ENCODE data around the gene LCP2.

LCP2 gene

GRCh38 chr5:170270293-170271069 is 27.1 kb downstream of the LCP2 start:
- no peaks in the 10 kb centered on the region for H3K36me3 ChIP-seq
- H3K4me1 ChIP-seq: no peaks in the 10 kb centered on the region
- no peak overlapping the region for H3K4me3 ChIP-seq (ENCODE audit: low read depth, low read length)
- H3K27me3 ChIP-seq: peaks cover 23% of the 10 kb centered on the region
- DNase-seq: no peak
- no peaks in the 10 kb centered on the region for H3K9me3 ChIP-seq
- TF ChIP-seq CTCF (IDR thresholded peaks at IDR 0.05; ENCODE audit: low read depth, low read length): no peak

GRCh38 chr5:170269579-170269978 is 28.0 kb downstream of the LCP2 start:
- H3K4me3 ChIP-seq (ENCODE audit: low read depth, low read length): no peak overlapping the region
- no peaks in the 10 kb centered on the region for H3K4me1 ChIP-seq
- peaks cover 25% of the 10 kb centered on the region for H3K27me3 ChIP-seq
- DNase-seq: no peak
- TF ChIP-seq CTCF (IDR thresholded peaks at IDR 0.05; ENCODE audit: low read depth, low read length): no peak
- no peaks in the 10 kb centered on the region for H3K9me3 ChIP-seq
- no peaks in the 10 kb centered on the region for H3K36me3 ChIP-seq

- TF ChIP-seq CTCF (IDR thresholded peaks at IDR 0.05; ENCODE audit: low read depth, low read length): no peak
- no peaks in the 10 kb centered on the region for H3K9me3 ChIP-seq
- DNase-seq: no peak
- no peaks in the 10 kb centered on the region for H3K4me1 ChIP-seq
- H3K36me3 ChIP-seq: no peaks in the 10 kb centered on the region
- H3K4me3 ChIP-seq (ENCODE audit: low read depth, low read length): no peak overlapping the region
- H3K27me3 ChIP-seq: peaks cover 31% of the 10 kb centered on the region
Observed at GRCh38 chr5:170268884-170269283, 28.7 kb downstream of the LCP2 start.

GRCh38 chr5:170268153-170268689 is 29.4 kb downstream of the LCP2 start:
- no peak for TF ChIP-seq CTCF (IDR thresholded peaks at IDR 0.05; ENCODE audit: low read depth, low read length)
- Histone ChIP-seq H3K4me3 (ENCODE audit: low read depth, low read length) (peak overlapping the region; percentile 17), H3K4me1 (no peaks in the 10 kb centered on the region), H3K27me3 (peaks cover 36% of the 10 kb centered on the region), H3K9me3 (no peaks in the 10 kb centered on the region), H3K36me3 (no peaks in the 10 kb centered on the region)
- no peak for DNase-seq

- peak; percentile 92 for TF ChIP-seq CTCF (IDR thresholded peaks at IDR 0.05; ENCODE audit: low read depth, low read length)
- no peaks in the 10 kb centered on the region for H3K4me1 ChIP-seq
- DNase-seq: peak; percentile 67
- H3K27me3 ChIP-seq: peaks cover 41% of the 10 kb centered on the region
- peak overlapping the region; percentile 17 for H3K4me3 ChIP-seq (ENCODE audit: low read depth, low read length)
- no peaks in the 10 kb centered on the region for H3K36me3 ChIP-seq
- no peaks in the 10 kb centered on the region for H3K9me3 ChIP-seq
Observed at GRCh38 chr5:170267431-170268152, 30.0 kb downstream of the LCP2 start.
